A172 (cell line): ENCODE measurements around the gene KLHL29. TPM values are rescaled to one million over a fixed set of nuclear protein-coding genes. Genes with fewer than 3 reads are reported as not detected.

Experiments
- DNase-seq: peaks from one replicate; pipeline ENCODE4 v3.0.0-alpha.2; 2015; ENCODE audit warnings: low spot score
- total RNA-seq: library from RNA; depleted of rRNA; stranded (reverse); fragments of >200 nt; shearing (Covaris generic); gene quantifications from 2 replicates; pipeline ENCODE4 v1.2.3, GENCODE V29; 2014

Gene KLHL29
- total RNA-seq, 1 experiment from 2014 or later = 0.76 TPM

DNA sequence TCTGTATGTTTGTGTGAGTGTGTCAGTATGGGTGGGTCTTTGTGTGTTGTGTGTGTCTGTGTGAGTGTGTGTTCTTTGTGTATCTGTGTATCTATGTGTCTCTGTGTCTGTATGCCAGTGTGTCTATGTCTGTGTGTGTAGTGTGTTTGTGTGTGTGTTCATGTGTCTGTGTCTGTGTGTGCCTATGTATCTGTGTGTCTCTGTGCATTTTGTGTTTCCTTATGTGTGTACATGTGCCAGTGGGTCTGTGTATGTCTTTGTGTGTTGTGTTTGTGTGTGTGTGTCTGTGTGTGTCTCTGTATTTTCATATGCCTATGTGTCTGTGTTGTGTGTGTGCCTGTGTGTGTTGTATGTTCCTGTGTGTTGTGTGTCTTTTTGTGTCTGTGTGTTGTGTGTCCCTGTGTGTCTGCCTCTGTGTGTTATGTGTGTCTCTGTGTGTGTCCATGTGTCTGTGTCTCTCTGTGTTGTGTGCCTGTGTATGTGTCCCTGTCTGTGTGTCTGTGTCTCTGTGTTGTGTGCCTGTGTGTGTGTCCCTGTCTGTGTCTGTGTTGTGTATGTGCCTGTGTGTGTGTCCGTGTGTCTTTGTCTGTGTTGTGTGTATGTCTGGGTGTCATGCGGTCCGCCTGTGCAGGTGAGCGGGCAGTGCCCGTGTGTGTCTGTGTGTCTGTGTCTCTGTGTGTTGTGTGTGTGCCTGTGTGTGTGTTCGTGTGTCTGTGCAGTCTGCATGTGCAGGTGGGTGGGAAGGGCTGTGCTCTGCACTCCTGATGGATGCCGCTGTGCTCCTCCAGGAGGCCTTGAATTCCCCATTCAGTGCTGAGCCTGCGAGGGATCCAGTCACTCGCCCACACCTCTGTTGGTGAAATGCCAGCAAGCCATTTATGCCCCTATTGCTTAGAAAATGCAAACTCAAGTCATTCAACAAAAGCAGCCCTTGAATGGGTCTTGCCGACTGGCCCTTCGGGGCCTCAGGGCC lies 37.4 kb downstream of the KLHL29 start:
- no peak for DNase-seq

DNA sequence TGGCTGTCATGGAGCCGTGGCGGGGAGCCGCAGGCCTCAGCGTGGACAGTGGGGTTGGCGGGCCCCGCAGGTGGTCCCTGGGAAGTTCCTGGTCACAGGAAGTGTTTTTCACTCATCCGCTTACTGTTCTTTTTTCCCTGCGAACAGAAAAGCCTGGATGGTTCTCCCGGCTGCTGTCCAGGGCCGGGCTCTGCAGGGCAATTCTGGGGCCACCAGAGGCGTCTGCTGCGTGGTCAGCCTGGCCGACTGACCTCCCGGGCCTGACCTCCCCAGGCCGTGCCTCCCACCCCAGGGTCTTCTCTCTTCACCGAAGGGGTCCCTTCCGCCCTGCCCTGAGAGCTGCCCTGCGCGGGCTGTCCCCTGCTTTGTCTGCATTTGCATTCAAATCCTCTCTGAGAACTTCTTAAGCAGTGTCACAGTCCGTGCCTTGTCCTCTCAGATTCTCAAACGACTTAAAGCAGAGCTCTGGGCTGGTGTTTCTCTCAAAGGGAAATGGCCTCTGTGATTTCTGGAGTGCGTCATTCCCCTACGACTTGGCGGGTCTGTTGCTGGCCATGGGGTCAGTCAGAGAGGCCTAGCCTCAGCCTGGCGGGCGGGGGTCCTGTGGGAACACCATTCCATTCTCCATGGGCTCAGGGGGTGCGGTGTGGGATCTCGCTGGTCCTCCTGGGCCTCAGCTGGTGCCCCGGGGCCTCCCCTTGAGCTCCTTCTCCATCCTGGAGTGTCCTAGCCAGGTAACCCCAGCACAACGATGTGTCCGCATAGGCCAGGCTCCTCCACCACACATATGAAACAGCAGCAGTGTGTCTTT lies 38.3 kb downstream of the KLHL29 start:
- DNase-seq = no peak

DNA sequence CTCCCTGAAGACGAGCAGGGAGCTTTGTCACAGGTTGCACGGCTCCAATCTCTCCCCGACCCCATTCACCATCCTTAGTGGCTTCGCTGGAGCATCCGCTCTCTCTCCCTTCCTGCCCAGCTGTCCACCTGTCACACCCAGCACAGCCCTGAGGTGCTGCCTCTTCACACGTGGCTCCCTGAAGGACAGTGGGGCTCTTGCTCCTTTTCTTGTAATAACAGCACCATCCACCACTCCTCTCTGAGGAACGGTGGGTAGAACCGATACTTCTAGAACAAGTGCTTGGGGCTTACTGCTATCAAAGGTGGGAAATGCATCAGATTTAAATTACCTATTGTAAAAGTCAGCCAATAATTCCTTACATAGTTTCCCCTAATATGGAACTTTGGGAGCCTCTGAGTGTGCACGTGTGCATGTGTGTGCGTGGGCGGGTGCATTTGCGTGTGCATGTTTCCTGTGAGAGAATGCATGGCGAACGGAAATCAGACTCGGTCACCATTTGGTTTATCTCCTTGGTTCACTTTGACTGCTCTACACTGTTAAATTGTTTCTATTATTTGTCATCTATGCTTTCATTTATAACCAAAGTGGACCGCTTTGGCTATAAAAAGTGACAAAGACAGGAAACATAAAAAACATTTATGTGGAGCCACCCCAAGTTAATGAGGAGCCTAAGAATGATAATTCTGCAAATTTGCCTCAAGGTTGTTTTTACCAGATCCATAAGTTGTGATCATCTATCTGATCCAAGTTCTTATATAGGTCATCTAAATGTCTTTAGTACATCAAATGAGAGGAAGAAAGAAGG lies 39.1 kb downstream of the KLHL29 start:
- no peak for DNase-seq

DNA sequence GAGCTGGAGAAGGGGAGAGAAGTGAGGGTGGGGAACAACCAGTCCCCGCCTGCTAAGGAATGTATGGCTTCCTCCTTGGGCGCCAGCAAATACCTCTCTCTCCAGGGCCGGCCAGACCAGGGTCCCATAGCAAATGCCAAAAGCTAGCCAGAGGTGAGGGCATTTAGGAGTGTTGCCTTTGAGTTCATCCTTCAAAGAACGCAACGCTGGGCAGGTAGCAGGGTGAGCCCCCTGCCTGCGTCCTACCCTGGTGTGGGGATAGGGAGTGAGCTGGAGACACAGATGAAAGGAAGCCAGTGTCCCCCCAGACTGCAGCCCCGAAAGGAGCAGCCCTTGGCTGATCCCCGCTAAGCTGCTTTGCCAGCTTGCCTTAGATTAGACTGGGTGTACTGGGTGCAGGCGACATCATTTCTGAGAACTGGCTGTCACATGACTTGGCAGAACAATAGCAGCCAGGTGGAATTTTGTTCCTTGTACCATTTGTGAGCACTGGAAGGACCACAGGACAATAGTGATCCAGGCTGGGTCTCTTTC lies 40.4 kb downstream of the KLHL29 start:
- DNase-seq = no peak

DNA sequence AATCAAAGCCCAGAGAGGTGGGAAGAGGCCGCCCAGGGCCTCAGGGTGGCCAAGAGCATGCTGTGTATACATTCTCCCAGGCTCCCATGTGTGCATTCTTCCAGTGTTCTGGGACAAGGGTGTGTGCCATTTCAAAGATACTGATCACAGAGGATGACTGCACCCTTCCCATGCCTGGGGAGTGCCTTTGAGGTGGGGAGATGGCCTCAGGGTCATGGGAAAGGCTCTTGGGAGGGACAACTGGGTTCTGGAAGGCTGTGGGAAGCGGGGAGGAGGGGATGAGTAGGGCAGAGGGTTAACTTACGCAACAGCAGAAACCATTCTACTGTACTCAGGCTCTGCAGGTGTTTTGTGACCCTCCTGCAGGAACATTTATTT lies 40.9 kb downstream of the KLHL29 start:
- DNase-seq = no peak

DNA sequence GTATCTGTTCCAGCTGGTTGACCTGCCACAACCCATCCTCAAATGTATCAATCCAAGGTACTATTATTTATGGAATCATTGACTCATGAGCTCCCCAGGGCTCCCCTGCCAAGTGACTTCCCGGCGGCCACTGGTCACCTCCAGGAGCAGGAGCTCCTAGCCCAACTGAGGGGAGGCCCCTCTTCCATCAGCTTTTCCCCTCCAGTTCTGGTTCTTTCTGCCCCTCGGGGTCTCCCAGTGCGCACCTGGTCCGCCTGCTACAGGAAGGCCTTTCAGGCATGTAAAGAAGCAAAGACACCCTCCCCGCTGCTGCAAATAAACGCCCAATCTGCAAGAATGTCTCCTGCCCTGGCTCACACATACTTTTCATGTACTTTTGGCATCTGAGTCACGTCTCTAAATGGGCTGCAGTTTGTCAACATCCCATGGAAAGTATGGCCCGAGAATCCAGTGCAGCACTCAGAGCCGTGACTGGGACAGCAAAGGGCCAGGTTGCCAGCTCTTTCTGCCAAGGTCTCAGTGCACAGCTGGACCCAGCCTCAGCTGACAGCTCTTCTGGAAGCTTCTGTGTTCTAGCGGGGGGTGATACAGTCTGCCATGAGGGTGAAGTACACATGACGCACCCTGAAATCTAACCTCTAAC lies 41.4 kb downstream of the KLHL29 start:
- DNase-seq = no peak

DNA sequence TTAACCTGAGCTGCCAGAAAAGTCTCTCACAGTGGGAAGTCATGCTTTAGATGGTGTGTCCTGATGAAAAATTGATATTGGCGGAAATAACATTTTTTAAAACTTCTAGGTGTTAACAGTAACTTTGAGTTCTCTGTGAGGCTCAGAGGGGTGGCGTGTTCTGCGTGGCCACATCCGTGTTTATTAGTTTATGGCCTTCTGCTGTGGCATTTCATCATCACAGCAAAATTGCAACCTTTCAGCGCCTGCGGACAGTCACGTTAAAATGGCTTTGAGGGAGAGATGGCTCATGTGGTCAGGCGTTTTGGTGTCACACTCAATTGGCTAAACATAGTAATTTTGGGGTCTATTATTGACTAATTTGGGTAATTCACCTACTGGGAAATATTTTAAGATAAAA lies 42.4 kb downstream of the KLHL29 start:
- no peak for DNase-seq

DNA sequence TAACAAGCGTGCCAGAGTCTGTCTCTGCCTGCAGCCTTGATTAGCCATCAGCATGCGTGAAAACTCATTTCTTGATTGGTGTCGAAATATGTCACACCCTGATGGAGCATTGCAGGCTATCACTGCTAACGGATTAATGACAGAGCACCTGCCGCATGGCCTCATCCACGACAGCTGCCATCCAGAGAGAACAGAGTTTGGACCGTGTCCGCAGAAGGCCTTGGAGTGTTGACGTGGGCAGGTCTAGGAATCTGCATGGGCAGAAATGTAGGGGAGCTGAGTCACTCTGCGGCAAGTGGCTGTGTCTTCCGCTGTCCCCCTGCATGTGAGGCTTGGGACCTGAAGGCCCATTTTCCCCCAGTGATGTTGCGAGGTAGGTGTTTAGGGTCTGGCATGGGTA lies 43.0 kb downstream of the KLHL29 start:
- no peak for DNase-seq

DNA sequence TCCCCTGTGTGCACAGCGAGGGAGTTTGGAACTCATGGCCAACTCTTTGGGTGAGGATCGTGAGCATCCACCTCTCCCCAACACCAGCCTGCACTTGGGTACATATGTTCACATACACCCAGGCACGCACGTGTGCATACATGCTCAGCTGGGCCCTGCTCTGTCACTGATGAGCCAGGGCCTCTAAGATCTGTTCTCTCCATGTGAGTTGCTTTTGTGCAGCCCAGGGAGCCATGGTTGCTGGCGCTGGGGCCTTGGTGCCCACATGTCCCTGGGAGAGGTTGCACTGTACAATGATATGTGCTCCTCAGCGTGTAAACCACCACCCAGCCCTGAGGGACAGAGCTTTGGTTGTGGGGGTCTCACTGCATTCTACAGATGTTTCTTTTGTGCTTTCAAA lies 44.1 kb downstream of the KLHL29 start:
- DNase-seq = no peak

DNA sequence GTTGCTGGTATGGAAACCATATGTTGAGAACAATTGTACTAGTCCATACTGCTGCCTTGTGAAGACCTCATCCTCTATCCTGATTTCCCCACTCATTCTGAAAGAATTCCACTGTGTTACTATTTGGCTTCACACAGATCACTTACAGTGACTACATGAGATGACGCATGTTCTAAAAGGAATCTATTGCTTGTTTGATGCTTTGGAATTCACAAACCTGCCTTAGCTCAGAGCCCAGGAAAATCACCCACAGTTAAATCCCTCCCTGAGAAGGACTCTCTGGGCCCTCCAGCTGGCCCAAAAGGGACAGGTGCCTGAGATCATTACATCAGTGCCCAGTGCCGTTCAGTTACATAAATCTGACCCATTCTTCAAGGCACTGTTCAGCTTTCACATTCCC lies 45.3 kb downstream of the KLHL29 start:
- no peak for DNase-seq

DNA sequence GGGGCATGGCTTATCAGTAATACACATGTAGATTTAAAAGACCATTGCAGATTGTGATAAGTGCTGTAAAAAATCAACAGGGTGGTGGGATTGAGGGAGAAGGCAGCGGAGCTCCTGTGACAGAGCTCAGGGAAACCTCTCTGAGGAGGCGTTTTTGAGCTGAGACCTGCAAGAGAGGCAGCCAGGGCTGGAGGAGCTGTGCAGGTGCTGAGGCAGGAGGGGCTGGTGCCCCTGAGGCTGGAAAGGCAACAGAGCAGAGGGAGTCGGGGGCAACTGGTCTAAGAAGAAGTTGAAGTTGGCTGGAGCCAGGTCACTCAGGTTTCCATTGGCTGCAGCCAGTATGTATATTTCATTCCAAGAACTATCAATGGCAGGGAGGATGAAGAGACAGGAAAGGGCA lies 47.6 kb downstream of the KLHL29 start:
- no peak for DNase-seq

DNA sequence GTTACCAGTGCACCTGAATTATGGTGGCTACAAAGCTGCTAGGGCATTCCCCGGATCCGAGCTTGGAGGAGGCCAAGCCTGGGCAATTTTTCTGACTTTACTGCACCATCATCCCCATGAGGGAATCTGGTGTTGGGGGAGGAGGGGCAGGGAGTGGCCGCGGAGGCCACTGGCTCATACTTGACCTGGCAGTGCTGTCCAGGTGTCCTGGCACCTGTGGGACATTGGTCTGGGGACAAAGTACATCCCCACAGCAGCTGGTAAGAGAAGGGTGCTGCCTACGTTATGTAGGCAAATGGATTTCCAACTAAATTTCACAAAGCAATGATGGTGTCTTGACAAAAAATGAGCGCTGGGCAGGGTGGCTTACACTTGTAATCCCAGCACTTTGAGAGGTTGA lies 48.3 kb downstream of the KLHL29 start:
- no peak for DNase-seq

DNA sequence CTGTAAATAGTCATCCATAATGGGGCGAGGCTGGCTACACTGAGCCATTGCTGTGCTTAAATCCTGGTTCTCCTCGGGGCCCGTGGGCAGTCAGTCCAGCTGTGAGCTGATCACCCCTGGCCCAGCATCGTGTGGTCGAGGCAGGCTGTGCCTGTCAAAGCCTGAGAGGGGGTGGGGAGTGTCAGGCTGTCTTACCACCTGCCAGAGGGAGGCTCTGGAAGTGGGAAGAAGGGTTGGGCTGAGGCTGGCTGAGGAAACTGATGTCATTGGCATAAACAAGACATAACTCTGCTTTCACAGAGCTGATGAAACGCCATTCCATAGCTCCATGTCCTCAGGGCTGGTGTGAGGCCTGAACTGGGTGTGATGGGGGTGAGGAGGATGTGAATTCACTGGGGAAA lies 49.7 kb downstream of the KLHL29 start:
- DNase-seq = no peak

DNA sequence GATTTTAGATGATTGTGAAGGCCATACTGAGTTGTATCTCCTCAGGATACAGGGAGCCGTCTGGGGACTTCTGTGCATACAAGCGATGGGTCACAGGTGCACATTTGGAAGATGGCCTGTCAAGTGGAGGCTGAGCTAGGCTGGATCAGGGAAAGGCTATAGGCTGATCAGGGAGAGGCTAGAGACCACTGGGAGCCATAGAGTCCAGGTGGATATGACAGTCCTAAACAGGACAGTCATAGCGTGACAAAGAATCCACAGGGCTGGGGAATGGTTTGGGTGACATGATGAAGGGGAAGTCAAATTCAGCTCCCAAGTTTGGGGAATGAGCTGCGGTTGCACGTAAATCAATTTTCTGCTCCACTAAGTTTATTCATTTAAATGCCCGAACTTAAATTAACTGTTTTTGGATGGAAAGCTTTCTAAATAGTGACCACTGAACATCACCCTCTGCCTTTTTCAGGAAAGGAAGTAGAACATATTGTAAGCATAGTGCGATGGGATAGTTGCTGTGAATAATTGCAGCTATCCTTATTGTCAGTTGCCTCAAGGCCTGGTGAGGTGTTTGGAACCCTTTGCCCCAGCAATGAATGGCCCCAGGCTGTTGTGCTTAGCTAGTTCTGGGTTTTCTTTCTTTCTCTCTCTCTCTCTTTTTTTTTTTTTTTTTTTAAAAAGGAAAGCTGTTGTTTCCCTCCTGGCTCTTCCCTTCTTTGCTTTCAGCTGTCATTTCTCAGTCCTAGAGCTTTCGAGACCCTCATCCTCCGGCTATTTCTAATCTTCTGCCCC lies 50.5 kb downstream of the KLHL29 start:
- DNase-seq = no peak

DNA sequence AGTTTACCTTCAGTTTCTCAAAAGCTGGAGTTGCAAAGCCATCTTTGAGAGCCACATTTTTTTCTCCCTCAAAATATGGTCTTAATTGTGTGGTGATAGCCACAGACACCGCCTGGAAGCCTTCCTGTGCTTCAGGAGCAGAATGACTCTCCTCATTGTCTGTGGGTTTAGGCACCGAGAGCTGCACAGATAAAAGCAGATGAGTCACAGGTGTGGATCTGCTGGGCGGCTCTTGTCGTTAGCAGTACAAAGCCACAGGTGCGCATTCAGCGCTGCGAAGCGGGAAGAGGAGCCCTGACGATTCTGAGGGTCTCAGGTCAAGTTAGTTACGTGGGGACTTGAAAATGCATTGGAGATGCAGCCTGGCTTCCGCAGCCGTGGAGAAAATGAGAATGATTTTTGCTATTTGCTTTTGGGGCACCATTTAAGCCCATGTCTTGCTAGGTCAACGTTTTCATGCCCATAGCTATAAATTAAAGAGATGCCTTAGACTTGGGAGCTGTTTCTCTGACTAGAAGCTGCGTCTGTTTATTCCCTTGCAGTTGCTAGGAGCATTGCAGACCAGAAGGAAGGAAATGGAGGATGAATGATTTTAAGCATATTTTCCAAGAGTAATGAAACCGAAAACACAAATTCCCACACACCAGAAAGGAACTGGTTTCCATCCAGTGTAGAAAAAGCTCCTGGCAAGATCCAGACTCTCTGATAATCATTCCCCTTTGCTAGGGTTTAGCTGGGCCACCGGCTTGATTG lies 51.5 kb downstream of the KLHL29 start:
- DNase-seq = peak; percentile 25

DNA sequence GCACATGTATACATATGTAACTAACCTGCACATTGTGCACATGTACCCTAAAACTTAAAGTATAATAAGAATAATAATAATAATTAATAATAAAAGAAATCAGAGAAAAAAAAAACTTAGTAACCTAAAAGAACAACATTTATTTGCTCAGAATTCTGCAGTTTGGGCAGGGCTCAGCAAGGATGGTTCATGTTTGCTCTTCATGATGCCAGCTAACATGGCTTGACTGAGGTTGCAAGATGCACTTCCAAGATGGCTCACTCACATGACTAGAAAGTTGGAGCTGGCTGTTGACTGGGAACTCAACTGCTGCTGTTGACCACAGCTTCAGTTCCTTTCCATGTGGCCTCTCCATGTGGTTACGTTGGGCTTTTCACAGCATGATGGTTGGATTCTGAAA lies 56.4 kb downstream of the KLHL29 start:
- DNase-seq = no peak

DNA sequence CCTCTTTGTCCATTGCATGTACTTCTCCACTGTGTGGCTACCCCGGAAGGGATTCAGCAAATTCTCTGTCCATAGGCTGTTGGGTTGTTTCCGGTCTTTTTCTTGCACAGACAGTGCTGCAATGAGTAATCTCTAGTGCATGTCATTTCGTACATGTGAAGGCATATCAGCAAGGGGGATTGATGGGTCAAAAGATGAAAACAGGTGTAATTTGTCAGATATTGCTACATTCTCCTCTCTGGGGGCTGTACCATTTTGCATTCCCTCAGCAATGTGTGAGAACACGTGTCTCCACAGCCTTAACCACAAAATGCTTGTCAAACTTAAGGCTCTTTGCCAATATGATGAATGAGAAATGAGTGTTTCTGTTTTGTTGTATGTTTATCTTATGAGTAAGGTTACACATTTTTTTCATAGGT lies 60.5 kb downstream of the KLHL29 start:
- peak; percentile 46 for DNase-seq

DNA sequence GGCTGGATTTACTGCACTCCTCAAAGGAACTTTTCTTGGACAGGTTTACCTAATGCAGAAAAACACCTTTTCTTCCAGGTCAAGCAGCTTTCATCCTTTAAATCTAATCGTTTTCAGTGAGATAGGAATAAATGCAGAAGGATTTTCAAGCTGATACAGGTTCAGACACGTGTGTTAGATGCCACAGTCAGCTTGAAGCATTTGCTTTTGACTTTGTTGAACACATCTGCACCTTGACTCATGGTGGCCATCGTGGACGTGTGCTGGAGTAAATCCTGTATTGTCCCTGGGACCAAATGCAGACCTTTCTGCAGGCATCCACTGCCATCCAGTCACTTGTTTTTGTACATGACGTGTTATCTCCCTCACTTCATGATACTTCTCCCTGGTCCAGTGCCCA lies 61.9 kb downstream of the KLHL29 start:
- DNase-seq = no peak

DNA sequence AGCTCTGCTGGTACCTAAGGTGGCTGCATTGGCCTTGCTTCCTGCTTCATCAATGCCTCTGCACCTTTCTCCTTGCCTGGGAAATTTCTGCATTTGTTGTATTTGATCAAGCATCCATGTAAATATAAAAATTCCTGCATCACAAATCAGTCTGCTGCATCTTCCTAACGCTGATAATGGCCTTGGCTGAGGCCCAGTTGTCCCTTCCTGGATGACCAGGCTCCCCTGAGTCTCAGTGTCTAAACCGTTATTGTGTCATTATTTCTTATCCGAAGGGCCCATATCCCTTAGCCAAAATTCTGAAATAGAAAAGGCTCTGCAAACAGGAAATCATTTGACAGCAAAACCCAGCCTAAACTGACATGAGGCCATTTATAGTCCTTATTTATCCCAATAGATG lies 62.4 kb downstream of the KLHL29 start:
- DNase-seq = no peak

DNA sequence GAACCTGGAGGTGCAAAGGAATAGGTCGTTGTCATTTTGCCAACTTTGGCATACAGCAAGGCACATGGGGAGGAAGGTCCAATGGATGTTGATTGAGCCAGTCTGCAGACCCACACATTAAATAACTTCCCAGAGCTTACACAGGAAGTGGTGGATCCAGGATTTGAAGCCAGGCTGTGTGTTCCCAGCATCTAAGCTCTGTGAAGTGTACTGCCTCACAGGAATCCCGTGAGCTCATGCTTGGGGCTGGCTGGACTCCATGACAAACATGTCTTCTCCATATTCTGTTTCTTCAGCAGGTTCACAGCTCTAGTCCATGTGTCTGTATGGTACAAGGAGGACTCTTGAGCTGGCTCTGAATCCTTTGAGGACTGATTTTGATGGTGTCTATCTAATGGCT lies 63.9 kb downstream of the KLHL29 start:
- DNase-seq = no peak
